Right kidney (tissue), 1 donor: ENCODE data around the gene GMDS.

Source experiments
- DNase-seq: peaks from one replicate; pipeline ENCODE4 v3.0.0-alpha.2; 2016

GMDS gene

DNA sequence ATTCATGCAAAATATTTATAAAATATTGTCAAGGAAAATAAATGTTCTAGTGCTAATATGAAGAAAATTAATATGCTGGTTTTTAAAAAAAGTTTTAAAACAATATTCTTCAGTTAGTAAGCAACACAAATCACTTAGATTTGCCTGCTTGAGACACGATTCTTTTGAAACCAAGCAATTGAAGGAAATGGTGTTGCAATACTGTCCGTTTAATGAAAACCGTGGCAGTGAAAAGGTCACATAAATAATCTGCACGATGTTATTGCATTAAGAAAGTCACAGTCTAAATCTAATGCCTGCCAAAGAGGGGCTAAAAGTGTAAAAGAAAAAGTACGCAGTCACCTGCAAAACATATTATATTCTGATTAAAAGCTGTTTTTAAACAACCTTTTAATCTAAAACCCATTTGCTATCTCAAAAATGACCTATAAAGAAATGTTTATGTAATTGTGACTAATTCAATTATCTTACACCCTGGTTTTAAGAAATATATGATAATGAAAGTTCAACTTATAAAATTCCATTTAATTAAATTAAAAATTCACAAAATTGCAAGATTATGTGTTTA is 143.0 kb downstream of the GMDS start:
- DNase-seq: no peak

GRCh38 chr6:2101213-2101612 is 144.2 kb downstream of the GMDS start:
- no peak for DNase-seq

GRCh38 chr6:2099870-2100269 is 145.5 kb downstream of the GMDS start:
- DNase-seq: no peak

GRCh38 chr6:2097464-2097863 is 147.9 kb downstream of the GMDS start:
- DNase-seq: no peak

DNA sequence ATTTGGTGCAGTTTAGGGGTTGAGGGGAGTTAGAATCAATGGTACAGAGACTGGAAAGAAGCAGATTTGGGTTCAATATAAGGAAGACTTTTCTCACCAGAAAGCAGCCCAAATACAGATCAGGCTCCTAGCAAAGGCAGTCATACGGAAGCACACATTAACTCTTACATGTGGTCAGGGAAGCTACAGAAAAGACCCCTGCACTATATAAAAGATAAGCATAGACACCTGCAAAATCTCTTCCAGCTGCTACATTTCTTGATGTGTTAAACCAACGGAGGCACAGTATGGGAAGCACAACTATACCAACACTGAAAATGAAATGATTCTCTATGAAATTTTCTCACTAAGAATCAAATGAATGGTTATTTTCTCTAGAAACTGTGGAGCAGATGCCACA is 150.8 kb downstream of the GMDS start:
- no peak for DNase-seq

GRCh38 chr6:2086326-2086965 is 159.0 kb downstream of the GMDS start:
- no peak for DNase-seq

DNA sequence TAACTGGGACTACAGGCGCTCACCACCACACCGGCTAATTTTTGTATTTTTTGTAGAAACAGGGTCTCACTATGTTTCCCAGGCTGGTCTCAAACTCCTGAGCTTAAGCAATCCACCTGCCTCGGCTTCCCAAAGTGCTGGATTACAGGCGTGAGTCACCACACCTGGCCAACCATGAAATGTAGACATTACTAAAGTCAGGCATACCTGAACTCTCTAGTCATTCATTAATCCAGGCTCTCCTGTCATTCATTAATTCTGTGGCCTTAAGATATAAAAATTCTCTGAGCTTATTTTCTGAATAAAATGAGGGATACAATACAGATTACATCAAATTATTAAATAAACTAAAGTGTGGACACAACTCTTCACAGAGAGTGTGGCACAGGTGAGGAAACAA is 159.7 kb downstream of the GMDS start:
- DNase-seq: no peak

GRCh38 chr6:2081155-2082138 is 164.0 kb downstream of the GMDS start:
- DNase-seq: no peak

DNA sequence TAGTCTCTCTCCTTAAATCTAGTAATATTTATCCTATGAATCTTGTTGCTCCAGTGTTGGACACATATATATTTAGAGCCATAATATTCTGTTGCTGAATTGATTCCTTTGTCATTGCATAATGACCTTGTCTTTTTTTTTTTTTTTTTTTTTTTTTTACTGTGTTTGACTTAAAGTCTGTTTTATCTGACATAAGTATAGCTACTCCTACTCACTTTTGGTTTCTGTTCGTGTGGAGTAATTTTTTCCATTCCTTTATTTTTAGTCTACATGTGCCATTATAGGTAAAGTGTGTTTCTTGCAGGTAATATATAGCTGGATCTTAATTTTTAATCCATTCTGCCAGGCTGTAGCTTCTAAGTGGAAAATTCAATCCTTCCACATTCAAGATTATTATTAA is 166.5 kb downstream of the GMDS start:
- no peak for DNase-seq

DNA sequence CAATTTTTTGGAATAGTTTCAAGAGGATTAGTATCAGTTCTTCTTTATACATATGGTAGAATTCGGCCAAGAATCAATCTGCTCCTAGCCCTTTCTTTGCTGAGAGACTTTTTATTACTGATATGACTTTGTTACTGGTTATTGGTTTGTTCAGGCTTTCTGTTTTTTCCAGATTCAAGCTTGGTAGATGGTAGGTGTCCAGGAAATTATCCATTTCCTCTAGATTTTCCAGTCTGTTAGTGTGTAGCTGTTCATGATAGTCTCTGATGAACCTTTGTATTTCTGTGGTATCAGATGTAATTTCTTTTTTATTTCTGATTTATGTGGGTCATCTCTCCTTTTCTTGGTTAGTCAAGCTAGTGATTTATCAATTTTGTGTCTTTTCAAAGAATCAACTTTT is 167.6 kb downstream of the GMDS start:
- DNase-seq: no peak

DNA sequence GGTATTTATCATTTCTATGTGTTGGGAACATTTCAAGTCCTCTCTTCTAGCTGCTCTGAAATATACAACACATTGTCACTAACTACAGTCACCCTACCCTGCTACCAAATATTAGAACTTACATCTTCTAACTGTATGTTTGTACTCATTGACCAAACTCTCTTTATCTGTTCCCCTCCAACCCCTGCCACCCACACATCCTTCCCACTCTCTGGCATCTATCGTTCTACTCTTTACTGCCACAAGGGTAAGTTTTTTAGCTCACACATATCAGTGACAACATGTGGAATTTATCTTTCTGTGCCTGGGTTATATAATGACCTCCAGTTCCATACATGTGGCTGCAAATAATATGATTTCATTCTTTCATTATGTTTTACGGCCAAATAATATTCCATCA is 171.9 kb downstream of the GMDS start:
- no peak for DNase-seq

DNA sequence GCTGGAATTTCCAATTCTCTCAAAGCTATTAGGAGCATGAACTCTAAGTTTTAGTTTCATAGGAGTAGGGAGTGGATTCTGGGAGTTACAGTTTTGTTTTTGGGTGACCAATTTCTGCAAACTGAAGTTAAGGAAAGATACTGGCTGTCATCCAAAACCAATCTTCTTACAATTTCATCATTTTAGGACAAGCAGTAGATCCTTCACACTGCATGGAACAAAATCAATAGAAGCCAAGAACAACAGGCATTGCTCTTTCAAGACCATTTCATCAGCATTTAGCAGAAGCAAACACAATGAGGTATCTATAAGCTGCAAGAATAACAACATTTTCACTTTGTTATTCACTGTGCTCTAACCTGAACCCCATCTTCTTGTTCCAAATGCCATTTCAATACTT is 173.0 kb downstream of the GMDS start:
- no peak for DNase-seq

DNA sequence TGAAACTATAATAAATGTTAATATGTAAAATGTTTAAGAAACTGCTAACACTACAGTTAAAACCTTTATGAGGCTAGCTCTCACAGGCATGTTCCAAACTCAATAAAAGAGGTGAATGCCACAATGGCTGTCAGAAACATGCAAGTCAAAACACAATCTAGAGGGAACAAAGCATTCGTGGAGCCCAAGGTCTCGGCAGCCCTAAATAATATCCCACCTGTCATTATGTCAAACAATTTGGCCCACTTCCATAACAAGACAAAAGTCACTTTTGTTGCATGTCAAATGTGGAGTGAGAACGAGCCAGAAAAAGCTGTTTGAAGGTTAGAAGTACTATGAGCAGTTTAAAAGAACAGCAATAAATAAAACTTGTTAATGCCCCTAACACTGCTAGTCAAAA is 181.9 kb downstream of the GMDS start:
- no peak for DNase-seq

DNA sequence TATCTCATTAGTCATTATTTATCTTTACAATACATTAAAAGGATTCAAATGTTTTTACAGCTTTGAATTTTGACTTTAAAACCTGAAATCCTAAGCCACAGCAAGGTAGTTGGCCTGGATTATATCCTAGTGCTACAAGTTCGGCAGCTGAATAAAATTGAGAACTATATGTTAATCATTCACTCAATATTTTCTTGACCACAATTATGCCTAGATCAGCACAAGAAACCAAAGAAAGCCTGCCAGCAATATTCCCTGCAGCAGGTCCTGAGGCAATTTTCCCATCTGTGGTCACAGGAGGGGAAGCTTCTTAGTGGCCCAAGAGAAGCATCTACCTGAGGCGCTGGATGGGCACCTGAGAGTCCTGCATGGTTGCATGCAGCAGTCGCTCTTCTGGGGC is 183.5 kb downstream of the GMDS start:
- no peak for DNase-seq

GRCh38 chr6:2055911-2056310 is 189.5 kb downstream of the GMDS start:
- DNase-seq: no peak

DNA sequence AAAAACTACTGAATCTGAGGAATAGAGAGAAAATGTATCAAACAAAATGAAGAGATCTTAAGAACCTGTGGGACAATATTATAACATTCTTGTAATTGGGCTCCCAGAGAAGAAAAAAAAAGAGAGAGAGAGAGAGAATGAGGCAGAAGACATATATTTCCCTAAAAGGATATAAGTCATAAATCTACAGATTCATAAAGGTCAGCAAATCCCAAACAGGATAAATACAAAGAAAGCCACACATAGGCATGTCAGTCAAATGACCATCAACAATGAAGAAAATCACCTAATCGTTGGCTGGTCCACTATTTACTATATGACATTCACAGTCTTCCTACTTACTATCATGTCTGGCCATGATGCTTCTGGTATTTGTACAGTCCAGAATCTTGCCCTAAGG is 190.3 kb downstream of the GMDS start:
- no peak for DNase-seq

DNA sequence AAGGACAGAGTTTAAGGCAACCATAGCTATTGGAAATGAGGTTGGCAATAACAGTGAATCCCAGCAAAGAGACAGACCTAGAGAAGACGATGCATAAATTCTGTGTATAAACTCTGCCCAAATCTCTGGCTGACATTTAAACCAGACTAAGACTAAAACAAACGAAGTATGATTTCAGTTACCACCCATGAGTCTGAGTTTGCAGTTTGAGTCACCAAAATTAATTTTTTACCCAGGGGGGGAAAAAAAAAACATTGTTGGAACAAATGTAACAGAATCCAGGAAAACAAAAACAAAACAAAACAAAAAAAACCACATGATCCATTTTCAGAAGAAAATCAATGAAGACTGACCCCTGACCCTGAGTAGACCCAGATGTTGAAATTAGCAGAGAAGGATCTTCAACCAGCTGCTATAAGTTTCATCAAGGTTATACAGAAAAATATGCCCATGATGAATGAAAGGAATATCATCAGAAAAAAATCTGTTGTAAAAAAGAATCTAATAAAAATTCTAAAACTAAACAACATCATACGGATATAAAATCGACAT is 190.8 kb downstream of the GMDS start:
- no peak for DNase-seq

DNA sequence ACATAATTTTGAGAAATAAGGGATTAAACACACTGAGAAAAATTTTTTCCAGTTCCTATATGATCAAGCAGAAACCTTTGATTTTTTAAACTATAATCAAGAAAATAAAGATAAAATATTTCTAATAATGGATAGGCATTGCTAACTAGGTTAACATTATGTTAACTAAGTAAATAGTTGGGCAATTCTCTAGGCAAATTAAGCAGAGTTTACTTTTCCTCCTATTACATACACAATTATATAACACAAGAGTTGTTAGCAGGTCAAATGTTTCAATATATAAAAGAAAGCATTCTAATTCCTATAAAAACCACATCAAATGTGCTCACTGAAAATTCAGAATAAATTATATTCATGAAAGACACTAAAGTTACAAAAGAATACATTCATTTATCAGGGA is 191.7 kb downstream of the GMDS start:
- DNase-seq: no peak

DNA sequence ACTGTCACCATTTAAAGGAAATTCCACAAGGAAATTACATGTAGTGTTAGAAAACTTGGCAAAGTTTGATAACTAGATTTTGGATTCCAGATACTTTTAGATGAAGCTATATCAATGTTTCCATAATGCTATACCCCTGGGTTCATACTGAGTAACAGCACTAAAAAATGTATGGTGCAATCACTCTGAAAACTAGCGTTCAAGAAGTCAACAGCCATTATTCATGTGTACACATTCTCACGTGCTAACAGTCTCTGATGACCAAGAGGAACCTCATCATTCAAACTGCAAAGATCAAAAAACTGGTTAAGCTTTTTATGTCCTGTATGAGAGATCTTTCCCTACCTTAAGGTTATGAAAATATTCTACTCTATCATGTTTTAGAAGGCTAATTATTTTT is 197.6 kb downstream of the GMDS start:
- no peak for DNase-seq

- DNase-seq: no peak
These were observed 201.2 kb downstream of the GMDS start for GRCh38 chr6:2044192-2044591.

GRCh38 chr6:2042956-2043648 is 202.3 kb downstream of the GMDS start:
- no peak for DNase-seq

DNA sequence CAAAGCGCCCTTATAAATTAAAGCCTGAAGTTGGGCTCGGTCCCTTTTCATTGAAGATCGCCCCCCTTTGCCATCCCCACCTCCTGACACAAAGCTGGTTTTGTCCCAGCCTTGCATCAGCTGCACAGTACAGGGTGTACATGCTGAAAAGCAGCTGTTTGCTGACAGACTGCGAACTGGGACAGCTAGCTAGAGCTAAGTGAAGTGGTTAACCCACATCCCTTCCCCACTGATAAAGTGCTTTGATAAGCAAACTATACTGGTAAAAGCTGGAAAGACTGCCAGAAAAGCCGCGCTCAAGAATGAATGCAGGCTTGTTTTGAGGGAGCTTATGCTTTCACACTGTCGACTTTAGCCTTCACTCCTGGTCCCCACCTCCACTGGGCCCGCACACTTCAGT is 207.3 kb downstream of the GMDS start:
- no peak for DNase-seq
